Measurements from ENCODE around the gene SCP2.

DNA sequence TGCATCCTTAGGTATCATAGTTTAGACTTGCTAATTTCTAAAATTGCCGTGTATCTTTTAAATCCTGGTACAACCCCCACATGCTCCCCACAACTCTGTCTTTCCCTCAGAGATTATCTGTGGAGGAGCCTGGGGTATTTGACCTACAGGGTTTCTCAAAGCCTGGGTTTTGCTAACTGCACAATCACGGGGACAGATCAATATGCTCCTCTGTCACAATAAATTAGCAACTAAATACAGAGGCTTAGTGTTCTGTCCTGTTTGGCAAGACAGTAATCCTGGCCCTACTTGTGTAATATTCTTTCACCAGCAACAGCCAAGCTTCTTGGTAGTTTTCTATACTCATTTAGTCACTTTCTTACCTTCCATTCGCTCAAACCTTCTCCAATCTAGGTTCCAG lies 14.1 kb upstream of the SCP2 start:
- TF ChIP-seq, protein P1, sequence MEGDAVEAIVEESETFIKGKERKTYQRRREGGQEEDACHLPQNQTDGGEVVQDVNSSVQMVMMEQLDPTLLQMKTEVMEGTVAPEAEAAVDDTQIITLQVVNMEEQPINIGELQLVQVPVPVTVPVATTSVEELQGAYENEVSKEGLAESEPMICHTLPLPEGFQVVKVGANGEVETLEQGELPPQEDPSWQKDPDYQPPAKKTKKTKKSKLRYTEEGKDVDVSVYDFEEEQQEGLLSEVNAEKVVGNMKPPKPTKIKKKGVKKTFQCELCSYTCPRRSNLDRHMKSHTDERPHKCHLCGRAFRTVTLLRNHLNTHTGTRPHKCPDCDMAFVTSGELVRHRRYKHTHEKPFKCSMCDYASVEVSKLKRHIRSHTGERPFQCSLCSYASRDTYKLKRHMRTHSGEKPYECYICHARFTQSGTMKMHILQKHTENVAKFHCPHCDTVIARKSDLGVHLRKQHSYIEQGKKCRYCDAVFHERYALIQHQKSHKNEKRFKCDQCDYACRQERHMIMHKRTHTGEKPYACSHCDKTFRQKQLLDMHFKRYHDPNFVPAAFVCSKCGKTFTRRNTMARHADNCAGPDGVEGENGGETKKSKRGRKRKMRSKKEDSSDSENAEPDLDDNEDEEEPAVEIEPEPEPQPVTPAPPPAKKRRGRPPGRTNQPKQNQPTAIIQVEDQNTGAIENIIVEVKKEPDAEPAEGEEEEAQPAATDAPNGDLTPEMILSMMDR (conservative IDR thresholded peaks at IDR 0.05; ENCODE audit: low read length) = no peak
- no peak for TF ChIP-seq EZH2phosphoT487 (IDR thresholded peaks at IDR 0.05; ENCODE audit: borderline replicate concordance)

Measured in Loucy (cell line).